ENCODE results near the gene CNEP1R1. TPM values are rescaled to one million over a fixed set of nuclear protein-coding genes. Genes with fewer than 3 reads are reported as not detected.

The CNEP1R1 gene
- total and polyA plus RNA-seq, 2 of the 8 experiments (the other 6 are each of a cell fraction or from before 2014, with no cell fraction given): 10.6 to 13.6 TPM

DNA sequence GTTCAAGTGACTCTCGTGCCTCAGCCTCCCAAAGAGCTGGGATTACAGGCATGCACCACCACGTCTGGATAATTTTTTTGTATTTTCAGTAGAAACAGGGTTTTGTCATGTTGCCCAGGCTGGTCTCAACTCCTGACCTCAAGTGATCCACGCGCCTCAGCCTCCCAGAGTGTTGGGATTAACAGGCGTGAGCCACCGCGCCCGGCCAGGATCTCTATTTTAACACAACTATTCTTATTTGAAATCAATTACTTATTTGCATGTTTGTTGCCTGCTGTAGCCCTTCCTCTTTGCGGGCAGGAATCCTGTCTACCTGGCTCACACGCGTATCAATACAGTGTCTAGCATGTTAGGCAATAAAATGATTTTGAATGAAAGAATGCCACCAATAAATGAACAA, 818 bp upstream of the CNEP1R1 start (continued):
- TF ChIP-seq YY1 (IDR thresholded peaks at IDR 0.05; ENCODE audit: low read depth, low read length) (no peak), POLR2A (IDR thresholded peaks at IDR 0.05; ENCODE audit: control extremely low read depth in 1 of 2, low read depth in 2 of 2, low read length in 2 of 2) (no peak), TCF12 (IDR thresholded peaks at IDR 0.05; ENCODE audit: low read depth, low read length) (no peak)
